ENCODE measurements around the gene VWA8.

DNA sequence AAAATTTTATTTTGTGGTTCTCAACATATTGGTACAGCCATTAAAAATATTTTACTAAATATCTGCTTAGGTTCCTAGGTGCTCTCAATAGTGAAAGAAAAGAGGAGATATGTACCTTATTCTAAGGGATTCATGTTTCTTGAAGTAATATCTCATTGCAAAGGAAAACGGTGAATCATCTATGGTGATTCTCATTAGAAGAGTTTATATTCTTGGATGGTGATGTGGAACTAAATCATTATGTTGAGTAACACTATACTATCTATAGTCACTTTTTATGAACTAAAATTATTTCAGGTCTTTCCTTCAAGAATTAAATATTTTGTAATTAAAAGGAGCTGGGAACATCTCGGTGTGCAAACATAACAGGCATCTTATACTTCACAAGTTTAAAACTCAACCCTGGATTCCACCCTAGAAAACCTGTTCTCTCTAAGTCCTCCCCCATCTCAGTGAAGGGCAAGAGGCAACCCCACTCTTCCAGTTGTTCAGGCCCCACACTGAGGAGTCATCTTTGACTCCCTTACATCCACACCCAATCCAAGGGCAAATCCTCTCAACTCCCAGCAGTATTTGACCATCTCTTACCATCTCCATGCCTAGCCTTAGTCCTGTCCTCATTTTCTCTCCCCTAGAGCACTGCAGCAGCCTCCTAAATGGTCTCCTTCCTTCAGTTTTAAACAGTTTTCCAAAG is 363.4 kb downstream of the VWA8 start:
- TF ChIP-seq POLR2A (IDR thresholded peaks at IDR 0.05): no peak
- no peak for TF ChIP-seq CTCF (IDR thresholded peaks at IDR 0.05)
